ENCODE results near the gene NT5DC2.

DNA sequence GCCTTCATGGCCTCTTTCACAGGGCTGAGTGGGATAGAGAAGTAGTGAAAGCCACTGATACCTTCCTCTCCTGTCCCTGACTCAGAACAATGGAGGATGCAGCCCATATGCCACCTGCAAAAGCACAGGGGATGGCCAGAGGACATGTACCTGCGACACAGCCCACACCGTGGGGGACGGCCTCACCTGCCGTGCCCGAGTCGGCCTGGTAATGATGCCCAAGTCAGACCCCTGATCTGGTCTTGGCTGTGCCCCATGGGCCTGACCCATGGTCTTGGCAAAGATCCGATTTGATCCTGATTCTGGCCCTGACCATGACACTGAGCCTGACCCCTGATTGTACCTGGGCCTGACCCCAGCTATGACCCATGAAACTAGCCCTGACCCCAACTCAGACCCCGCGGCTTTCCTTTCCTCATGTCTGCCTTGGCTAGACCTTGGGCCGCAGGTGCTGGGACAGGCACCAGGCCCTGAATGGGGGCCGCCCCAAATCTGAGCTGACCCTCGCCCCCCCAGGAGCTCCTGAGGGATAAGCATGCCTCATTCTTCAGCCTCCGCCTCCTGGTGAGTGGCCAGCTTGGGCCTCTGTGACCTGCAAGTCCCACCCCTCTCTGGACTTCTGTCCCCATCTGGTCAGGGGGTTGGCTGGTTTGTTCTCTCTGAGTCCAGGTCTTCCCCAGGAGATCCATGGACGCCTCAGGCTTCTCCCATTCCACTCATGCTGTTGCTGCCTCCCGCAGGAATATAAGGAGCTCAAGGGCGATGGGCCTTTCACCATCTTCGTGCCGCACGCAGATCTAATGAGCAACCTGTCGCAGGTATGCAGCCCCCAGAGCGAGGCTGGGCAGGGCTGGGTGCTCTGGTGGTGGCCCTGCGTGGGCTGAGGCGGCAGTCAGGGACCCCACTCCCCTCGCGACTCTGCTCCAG is 15.6 kb downstream of the NT5DC2 start:
- TF ChIP-seq EP300 (IDR thresholded peaks at IDR 0.05) (no peak), CTCF (IDR thresholded peaks at IDR 0.05) (no peak), POLR2A (IDR thresholded peaks at IDR 0.05) (no peak)

Measured in suprapubic skin (tissue), 3 donors.